HL-60 (cell line): Measurements from ENCODE around the gene CYRIA.

Experiments used
- GABPA ChIP-seq: IDR thresholded peaks from 2 replicates; pipeline ENCODE4 v1.6.1; 2012; ENCODE audit warnings: low read depth
- POLR2AphosphoS5 ChIP-seq: IDR thresholded peaks from 2 replicates; pipeline ENCODE4 v1.6.1; 2012; ENCODE audit warnings: low read depth
- SPI1 ChIP-seq: IDR thresholded peaks from 2 replicates; pipeline ENCODE4 v1.6.1; 2012; ENCODE audit warnings: low read depth, mild to moderate bottlenecking, borderline replicate concordance
- TF ChIP-seq, protein P1 (sequence below): IDR thresholded peaks from one replicate; pipeline ENCODE4 v1.5.1; 2011; ENCODE audit warnings: low read length, control low read depth, inconsistent platforms; ENCODE audit not compliant: insufficient read depth
- TF ChIP-seq, protein P2 (sequence below): IDR thresholded peaks from 2 replicates; pipeline ENCODE4 v1.6.1; 2012; ENCODE audit warnings: low read depth; ENCODE audit not compliant: insufficient replicate concordance

DNA sequence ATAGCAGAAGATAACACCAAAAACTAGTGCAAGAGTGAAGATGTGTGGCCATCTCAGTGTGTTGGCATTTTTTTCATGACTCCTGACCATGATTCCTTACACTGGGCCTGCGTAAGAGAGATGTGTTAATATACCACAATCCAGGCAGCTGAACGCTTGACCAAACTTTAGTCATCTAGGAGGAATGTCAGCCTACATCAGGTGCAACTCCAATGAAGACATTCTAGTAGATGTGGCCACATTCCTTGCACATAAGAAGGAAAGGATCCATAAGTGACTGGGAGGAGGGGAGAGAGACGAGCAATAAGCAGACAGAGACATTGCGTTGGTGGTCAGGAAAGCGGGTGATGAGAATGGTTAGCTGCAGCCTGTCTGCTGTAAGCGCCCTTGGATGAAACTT lies 42.6 kb downstream of the CYRIA start:
- TF ChIP-seq, protein P1, sequence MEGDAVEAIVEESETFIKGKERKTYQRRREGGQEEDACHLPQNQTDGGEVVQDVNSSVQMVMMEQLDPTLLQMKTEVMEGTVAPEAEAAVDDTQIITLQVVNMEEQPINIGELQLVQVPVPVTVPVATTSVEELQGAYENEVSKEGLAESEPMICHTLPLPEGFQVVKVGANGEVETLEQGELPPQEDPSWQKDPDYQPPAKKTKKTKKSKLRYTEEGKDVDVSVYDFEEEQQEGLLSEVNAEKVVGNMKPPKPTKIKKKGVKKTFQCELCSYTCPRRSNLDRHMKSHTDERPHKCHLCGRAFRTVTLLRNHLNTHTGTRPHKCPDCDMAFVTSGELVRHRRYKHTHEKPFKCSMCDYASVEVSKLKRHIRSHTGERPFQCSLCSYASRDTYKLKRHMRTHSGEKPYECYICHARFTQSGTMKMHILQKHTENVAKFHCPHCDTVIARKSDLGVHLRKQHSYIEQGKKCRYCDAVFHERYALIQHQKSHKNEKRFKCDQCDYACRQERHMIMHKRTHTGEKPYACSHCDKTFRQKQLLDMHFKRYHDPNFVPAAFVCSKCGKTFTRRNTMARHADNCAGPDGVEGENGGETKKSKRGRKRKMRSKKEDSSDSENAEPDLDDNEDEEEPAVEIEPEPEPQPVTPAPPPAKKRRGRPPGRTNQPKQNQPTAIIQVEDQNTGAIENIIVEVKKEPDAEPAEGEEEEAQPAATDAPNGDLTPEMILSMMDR, result no peak
- no peak for TF ChIP-seq POLR2AphosphoS5
- TF ChIP-seq, protein P2, sequence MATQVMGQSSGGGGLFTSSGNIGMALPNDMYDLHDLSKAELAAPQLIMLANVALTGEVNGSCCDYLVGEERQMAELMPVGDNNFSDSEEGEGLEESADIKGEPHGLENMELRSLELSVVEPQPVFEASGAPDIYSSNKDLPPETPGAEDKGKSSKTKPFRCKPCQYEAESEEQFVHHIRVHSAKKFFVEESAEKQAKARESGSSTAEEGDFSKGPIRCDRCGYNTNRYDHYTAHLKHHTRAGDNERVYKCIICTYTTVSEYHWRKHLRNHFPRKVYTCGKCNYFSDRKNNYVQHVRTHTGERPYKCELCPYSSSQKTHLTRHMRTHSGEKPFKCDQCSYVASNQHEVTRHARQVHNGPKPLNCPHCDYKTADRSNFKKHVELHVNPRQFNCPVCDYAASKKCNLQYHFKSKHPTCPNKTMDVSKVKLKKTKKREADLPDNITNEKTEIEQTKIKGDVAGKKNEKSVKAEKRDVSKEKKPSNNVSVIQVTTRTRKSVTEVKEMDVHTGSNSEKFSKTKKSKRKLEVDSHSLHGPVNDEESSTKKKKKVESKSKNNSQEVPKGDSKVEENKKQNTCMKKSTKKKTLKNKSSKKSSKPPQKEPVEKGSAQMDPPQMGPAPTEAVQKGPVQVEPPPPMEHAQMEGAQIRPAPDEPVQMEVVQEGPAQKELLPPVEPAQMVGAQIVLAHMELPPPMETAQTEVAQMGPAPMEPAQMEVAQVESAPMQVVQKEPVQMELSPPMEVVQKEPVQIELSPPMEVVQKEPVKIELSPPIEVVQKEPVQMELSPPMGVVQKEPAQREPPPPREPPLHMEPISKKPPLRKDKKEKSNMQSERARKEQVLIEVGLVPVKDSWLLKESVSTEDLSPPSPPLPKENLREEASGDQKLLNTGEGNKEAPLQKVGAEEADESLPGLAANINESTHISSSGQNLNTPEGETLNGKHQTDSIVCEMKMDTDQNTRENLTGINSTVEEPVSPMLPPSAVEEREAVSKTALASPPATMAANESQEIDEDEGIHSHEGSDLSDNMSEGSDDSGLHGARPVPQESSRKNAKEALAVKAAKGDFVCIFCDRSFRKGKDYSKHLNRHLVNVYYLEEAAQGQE, result no peak
- TF ChIP-seq SPI1, result no peak
- TF ChIP-seq GABPA, result no peak
